Mucosa of descending colon (tissue), 3 donors: ENCODE measurements around the gene MAS1. TPM values are rescaled to one million over a fixed set of nuclear protein-coding genes. Genes with fewer than 3 reads are reported as not detected.
"Not testable (repeated sequence)": the region's sequence is repeated elsewhere in the genome, so short reads cannot be mapped to it uniquely, and the experiment has no call there.

Experiments used
- ATAC-seq: fragments of 200-7000 bp; cut with Tn5 transposase; one replicate; pipeline ENCODE4 v1.9.1; 2020; ENCODE audit warnings: mild to moderate bottlenecking, moderate library complexity
- DNase-seq, 3 donors: peaks; one replicate each; pipeline ENCODE4 v3.0.0-alpha.2; 2020
- H3K36me3 ChIP-seq: fragments of 200-600 bp; one replicate; pipeline ENCODE4 v1.8.0; 2021; ENCODE audit warnings: low read depth, mild to moderate bottlenecking
- H3K4me1 ChIP-seq: fragments of 200-600 bp; one replicate; pipeline ENCODE4 v1.8.0; 2021; ENCODE audit warnings: low read depth, mild to moderate bottlenecking
- H3K4me3 ChIP-seq: fragments of 200-600 bp; one replicate; pipeline ENCODE4 v1.8.0; 2021; ENCODE audit warnings: mild to moderate bottlenecking
- H3K9me3 ChIP-seq: fragments of 200-600 bp; one replicate; pipeline ENCODE4 v1.8.0; 2021; ENCODE audit warnings: mild to moderate bottlenecking
- intact Hi-C, 2 donors: fragments of 100-400 bp; cut with DNase I in 1 of 2; cut with micrococcal nuclease in 1 of 2; formaldehyde crosslinking; loops; one replicate each; pipeline versions ENCODE4 v1.11.0 to v1.11.1; 2022; cut with DNase I, micrococcal nuclease
- total RNA-seq, 3 donors: library from RNA; stranded (reverse); fragmentation: NEBNext Ultra II Directional in 2 of 3; extraction: Animal tissue kit (Norgen Biotek cat#: 25700) in 2 of 3; gene quantifications; one replicate each; pipeline versions ENCODE4 v1.2.1 to v1.2.4, GENCODE V29; 2021 to 2023
- TF ChIP-seq, protein P1 (sequence below): fragments of 200-600 bp; IDR thresholded peaks from one replicate; pipeline ENCODE4 v1.8.0; 2022; ENCODE audit warnings: antibody characterized with exemption, mild to moderate bottlenecking
- donor health status: DM: no; HTN: no; CAD: no; lungs with moderate emphysema.
- donor health status: DM: no; HTN: no; CAD: no.
- donor health status: DM: no; HTN: yes; CAD: no.

MAS1 gene
- total RNA-seq, 3 donors from 2014 or later, result not detected

DNA sequence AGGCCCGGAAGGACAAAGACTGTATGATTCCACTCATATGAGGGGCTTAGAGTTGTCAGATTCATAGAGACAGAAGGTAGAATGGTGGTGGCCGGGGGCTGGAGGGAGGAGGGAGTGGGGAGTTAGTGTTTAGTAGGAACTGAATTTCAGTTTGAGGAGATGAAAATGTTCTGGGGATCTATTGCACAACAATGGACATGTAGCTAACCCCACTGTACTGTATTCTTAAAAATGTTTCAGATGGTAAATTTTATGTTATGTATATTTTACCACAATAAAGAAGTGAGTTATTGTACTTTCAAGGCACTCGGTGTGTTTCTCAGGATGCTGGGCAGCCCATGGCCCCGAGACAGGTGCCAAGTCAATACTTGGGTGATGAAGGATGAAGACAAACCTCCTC lies 25.4 kb downstream of the MAS1 start:
- Histone ChIP-seq H3K36me3 (no peaks in the 10 kb centered on the region), H3K4me3 (no peak overlapping the region), H3K9me3 (no peaks in the 10 kb centered on the region), H3K4me1 (no peaks in the 10 kb centered on the region)
- TF ChIP-seq, protein P1, sequence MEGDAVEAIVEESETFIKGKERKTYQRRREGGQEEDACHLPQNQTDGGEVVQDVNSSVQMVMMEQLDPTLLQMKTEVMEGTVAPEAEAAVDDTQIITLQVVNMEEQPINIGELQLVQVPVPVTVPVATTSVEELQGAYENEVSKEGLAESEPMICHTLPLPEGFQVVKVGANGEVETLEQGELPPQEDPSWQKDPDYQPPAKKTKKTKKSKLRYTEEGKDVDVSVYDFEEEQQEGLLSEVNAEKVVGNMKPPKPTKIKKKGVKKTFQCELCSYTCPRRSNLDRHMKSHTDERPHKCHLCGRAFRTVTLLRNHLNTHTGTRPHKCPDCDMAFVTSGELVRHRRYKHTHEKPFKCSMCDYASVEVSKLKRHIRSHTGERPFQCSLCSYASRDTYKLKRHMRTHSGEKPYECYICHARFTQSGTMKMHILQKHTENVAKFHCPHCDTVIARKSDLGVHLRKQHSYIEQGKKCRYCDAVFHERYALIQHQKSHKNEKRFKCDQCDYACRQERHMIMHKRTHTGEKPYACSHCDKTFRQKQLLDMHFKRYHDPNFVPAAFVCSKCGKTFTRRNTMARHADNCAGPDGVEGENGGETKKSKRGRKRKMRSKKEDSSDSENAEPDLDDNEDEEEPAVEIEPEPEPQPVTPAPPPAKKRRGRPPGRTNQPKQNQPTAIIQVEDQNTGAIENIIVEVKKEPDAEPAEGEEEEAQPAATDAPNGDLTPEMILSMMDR, result no peak
- ATAC-seq (no peak), DNase-seq (no peak)
- intact Hi-C loops, result no loop called here

DNA sequence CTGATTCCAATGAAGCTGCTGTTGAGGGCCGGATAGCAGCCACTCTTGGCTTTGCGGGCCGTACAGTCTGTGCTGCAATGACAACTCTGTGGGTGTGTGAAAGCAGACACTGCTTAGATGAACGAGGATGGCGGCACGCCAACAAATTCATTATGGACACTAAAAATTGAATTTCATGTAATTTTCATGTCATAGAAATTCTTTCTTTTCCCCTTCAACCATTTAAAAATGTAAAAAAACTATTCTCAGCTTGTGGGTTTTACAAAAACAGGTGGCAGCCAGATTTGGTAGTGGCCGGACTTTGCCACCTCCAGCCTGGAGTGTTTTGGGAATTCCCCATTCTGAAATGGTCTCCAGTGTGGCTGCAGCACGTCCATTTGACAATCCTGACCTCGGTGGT lies 26.0 kb downstream of the MAS1 start:
- no peaks in the 10 kb centered on the region for H3K9me3 ChIP-seq
- ATAC-seq (no peak), DNase-seq (no peak)
- intact Hi-C loops, result no loop called here
- no peaks in the 10 kb centered on the region for H3K4me1 ChIP-seq
- H3K4me3 ChIP-seq, result no peak overlapping the region
- TF ChIP-seq, protein P1, result no peak
- no peaks in the 10 kb centered on the region for H3K36me3 ChIP-seq

DNA sequence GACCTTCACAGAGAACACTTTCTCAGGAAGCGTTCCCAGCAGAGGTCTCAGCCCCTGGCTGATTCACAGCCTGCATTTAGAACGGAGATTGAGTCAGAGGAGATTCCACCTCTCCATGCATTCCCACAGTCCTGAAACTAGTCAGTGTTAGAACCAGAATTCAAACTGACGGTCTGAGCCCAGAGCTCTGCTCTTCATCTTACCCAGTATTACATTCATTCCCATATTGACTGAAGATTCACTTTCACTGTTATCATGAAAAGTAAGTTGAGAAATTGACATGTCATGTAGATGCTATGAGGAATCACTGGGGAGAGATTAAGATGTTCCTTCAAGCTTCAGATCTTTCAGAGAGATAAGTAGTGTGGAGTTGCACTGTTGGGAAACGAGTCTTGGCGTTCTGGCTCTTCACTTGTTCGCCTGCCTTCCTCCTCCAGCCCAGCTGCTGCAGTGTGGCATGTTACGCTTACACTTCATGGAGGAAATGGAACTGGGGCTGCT lies 28.3 kb downstream of the MAS1 start:
- ATAC-seq, result no peak
- Histone ChIP-seq H3K4me1 (no peaks in the 10 kb centered on the region), H3K36me3 (no peaks in the 10 kb centered on the region), H3K4me3 (no peak overlapping the region), H3K9me3 (no peaks in the 10 kb centered on the region)
- intact Hi-C loops, result no loop called here
- TF ChIP-seq, protein P1, result no peak
- DNase-seq, result no peak

DNA sequence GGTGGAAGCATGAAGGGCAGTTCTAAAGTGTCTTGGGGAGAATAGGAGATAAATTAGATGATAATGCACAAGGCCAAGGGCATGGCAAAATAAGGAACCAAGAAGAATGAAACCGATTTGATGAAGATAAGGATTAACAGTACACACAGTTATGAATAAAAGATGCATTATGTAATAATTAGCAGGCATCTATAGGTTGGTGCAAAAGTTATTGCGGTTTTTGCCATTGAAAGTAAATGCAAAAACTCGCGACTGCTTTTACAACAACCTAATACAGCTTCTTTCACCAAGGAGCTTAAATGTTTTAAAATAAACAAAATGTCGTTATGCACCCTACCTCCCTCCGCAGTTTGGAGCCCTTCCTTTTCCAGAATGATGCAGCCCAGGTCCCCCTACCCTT lies 29.0 kb downstream of the MAS1 start:
- intact Hi-C loops, result no loop called here
- TF ChIP-seq, protein P1, result no peak

DNA sequence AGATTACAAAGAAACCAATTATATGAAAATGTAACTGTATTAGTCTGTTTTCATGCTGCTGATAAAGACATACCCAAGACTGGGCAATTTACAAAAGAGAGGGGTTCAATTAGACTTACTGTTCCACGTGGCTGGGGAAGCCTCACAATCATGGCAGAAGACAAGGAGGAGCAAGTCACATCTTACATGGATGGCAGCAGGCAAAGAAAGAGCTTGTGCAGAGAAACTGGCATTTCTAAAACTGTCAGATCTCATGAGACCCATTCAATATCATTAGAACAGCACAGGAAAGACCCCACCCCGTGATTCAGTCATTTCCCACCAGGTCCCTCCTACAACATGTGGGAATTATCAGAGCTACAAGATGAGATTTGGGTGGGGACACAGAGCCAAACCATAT lies 33.4 kb downstream of the MAS1 start:
- ATAC-seq, intact Hi-C loops, H3K4me1 ChIP-seq, H3K36me3 ChIP-seq, H3K4me3 ChIP-seq, H3K9me3 ChIP-seq, DNase-seq: not testable (repeated sequence)

More for the DNA sequence above, 29.0 kb downstream of the MAS1 start:
- Histone ChIP-seq H3K9me3 (no peaks in the 10 kb centered on the region), H3K36me3 (no peaks in the 10 kb centered on the region), H3K4me1 (no peaks in the 10 kb centered on the region), H3K4me3 (no peak overlapping the region)
- DNase-seq, result no peak
- no peak for ATAC-seq

DNA sequence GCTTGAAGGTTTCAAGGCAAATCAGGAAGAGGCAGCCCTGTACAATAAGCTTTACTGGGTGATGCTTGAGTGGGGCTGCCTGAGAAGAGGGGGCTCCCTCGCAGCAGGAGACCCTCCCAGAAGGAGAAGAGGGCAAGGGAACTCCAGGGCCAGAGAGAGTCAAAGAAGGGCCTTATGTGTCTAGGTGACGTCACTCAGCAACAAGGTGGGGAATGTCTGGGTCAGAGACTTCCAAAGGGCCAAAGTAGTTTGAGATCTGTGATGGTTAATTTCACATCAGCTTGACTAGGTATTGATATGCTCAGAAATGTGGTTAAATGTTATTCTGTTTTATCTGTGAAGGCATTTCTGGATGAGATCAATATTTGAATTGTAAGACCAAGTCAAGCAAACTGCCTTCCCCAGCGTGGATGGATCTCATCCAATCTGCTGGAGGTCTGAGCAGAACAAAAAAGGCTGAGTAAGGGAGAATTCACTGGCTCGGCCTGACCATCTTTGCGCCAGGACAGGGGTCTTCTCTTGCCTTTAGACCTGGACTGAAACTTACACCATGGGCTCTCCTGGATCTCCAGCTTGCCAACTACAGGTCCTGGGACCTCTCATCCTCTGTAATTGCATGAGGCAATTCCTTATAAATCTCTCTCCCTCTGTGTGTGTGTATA lies 35.9 kb downstream of the MAS1 start:
- H3K4me1 ChIP-seq, result no peaks in the 10 kb centered on the region
- H3K4me3 ChIP-seq, result no peak overlapping the region
- TF ChIP-seq, protein P1, result no peak
- no peak for DNase-seq
- H3K36me3 ChIP-seq, result no peaks in the 10 kb centered on the region
- intact Hi-C loops, result no loop called here
- ATAC-seq, result no peak
- H3K9me3 ChIP-seq, result no peaks in the 10 kb centered on the region
